Heart right ventricle (tissue), 16 donors: Measurements from ENCODE around the gene IRF2BP2. TPM values are rescaled to one million over a fixed set of nuclear protein-coding genes. Genes with fewer than 3 reads are reported as not detected.

Experiments used
- ATAC-seq, 8 donors: fragments of 200-7000 bp; cut with Tn5 transposase; one replicate each; pipeline ENCODE4 v1.9.1; 2020; ENCODE audit warnings: mild to moderate bottlenecking in 8 of 8, moderate library complexity in 8 of 8, moderate number of reproducible peaks in 1 of 8
- DNase-seq, 2 donors: peaks; one replicate each; pipeline ENCODE4 v3.0.0-alpha.2; 2020
- H3K27ac ChIP-seq, 10 donors: fragments of 200-600 bp; sonication (generic) in 2 of 10; one replicate each; pipeline versions ENCODE4 v1.5.0 to v1.8.0; 2020 to 2022; ENCODE audit warnings: mild to moderate bottlenecking in 3 of 10
- H3K27me3 ChIP-seq, 7 donors: fragments of 200-600 bp; one replicate each; pipeline ENCODE4 v1.8.0; 2021 to 2022; ENCODE audit warnings: mild to moderate bottlenecking in 2 of 7
- H3K36me3 ChIP-seq, 9 donors: fragments of 200-600 bp; sonication (generic) in 1 of 9; one replicate each; pipeline versions ENCODE4 v1.5.0 to v1.8.0; 2020 to 2022; ENCODE audit warnings: mild to moderate bottlenecking in 2 of 9
- H3K4me1 ChIP-seq, 9 donors: fragments of 200-600 bp; sonication (generic) in 1 of 9; one replicate each; pipeline versions ENCODE4 v1.5.0 to v1.8.0; 2020 to 2022; ENCODE audit warnings: mild to moderate bottlenecking in 4 of 9
- H3K4me3 ChIP-seq, 10 donors: fragments of 200-600 bp; sonication (generic) in 2 of 10; one replicate each; pipeline versions ENCODE4 v1.5.0 to v1.8.0; 2020 to 2022; ENCODE audit warnings: mild to moderate bottlenecking in 7 of 10, moderate library complexity in 2 of 10
- H3K9me3 ChIP-seq, 11 donors: fragments of 200-600 bp in 10 of 11; sonication (generic) in 2 of 11; one replicate each; pipeline versions ENCODE4 v1.5.0 to v1.8.0; 2013 to 2022; ENCODE audit warnings: mild to moderate bottlenecking in 2 of 11, control low read depth in 1 of 11, moderate library complexity in 1 of 11
- WGBS, 2 donors: extraction: QIAGEN DNeasy Blood & Tissue Kit; methylation state at CpG; one replicate each; pipeline ENCODE4 v1.1.7; 2013; ENCODE audit warnings: inconsistent platforms in 1 of 2; 5-methylcytosine and 5-hydroxymethylcytosine counted together
- intact Hi-C, 10 donors: fragments of 100-400 bp; cut with DNase I; formaldehyde crosslinking; loops; one replicate each; pipeline versions ENCODE4 v1.11.1 to v1.14.2; 2022
- polyA plus RNA-seq, 2 donors: library from polyadenylated mRNA; stranded (reverse); fragments of 200-250 nt; gene quantifications; one replicate each; pipeline ENCODE4 v1.2.3, GENCODE V29; 2013
- total RNA-seq, 10 donors: library from RNA; stranded (reverse); fragmentation: NEBNext Ultra II Directional in 3 of 10; extraction: Animal tissue kit (Norgen Biotek cat#: 25700) in 3 of 10; gene quantifications; one replicate each; pipeline versions ENCODE4 v1.2.1 to v1.2.4, GENCODE V29; 2021 to 2023
- TF ChIP-seq, protein P1 (sequence below), 9 donors: fragments of 200-600 bp; sonication (generic) in 2 of 9; IDR thresholded peaks; one replicate each; pipeline versions ENCODE4 v1.5.0 to v1.8.0; 2021 to 2022; ENCODE audit warnings: antibody characterized with exemption in 9 of 9, mild to moderate bottlenecking in 5 of 9, moderate library complexity in 1 of 9
- donor health status: Arrhythmogenic right ventricular cardiomyopathy.
- donor health status: ischemic (EF 13 %, LVEDD 7.1; RV severe dilation, severe dysfunction).
- donor health status: healthy with polysubstance abuse.
- donor health status: DM: no; HTN: yes; CAD: no.
- donor health status: DM: no; HTN: no; CAD: no.
- donor health status: ischemic (EF 25% LVEDD 6.9; RV normal size, moderate dysfunction).
- donor health status: ischemic (EF 25% LVEDD 5.7; RV mildly dilated, moderate dysfunction).
- donor health status: healthy.
- donor health status: DM: yes; HTN: yes; CAD: no.
- donor health status: Ischemic cardiomyopathy.
- donor health status: ischemic (EF 35%, LVEDD 5.7; RV mildly dilated, moderate dysfunction).
- donor health status: nonischemic (EF 11% LVEDD 7.7; RV severe dilation, severe dysfunction).
- donor health status: DM: yes; HTN: yes; CAD: no.
- donor health status: PGD.
- donor health status: ischemic (EF 29% LVEDD 5.4; RV normal size, mild dysfunction).
- donor health status: nonischemic (EF 23%, LVEDD 6.1; RV moderate dilation, normal function).

IRF2BP2 gene
- total and polyA plus RNA-seq, 12 donors = 50.6 to 181 (median 101) TPM

DNA sequence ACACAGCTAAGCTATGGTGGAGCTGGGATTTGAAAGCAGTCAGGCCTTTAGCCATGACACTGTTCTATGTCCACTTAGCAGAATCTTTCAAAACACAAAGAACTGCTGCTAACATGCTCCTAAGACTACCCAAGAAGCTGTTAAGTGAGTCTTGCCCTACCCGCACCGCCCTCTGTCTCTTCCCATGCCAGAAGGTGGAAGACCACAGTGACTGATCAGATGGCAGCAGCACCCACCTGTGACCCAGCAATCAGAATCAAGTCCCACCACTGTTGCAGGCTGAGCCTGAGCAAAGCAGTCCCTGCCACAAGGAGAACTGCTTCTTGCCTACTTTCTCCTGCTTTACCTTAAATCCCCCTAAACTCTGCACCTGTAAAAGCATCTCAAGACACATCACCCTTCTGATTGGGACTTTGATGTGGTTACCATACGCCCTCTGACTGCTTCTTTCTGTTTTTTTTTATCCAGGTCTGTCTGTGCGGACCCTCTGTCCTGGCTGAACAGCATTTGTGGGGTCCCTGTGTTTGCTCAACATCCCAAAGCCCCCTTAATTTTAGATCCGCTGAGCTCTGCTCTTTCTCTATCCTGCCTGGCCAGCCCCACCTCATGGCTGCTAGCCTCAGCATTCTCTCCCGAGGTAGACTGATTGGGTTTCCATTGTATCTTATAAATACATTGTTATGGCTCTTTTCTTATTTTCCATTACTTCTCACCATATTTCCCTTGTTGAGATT, 16.0 kb downstream of the IRF2BP2 start:
- Histone ChIP-seq H3K9me3 (no peaks in the 10 kb centered on the region), H3K36me3 (no peaks in the 10 kb centered on the region), H3K4me3 (no peak overlapping the region), H3K27ac (no peak overlapping the region), H3K27me3 (no peaks in the 10 kb centered on the region), H3K4me1 (peaks cover 4 to 31% (median 21%) of the 10 kb centered on the region in 9 donors)
- 96% methylated on average over 6 of the region's 6 CpGs for WGBS, 2 donors
- intact Hi-C loops = loop anchor here in 4 of 10 donors (5.0 to 10.0 kb wide), 6 partner anchors 49 to 501 kb away; no protein-coding TSS in a partner anchor
- TF ChIP-seq, protein P1, sequence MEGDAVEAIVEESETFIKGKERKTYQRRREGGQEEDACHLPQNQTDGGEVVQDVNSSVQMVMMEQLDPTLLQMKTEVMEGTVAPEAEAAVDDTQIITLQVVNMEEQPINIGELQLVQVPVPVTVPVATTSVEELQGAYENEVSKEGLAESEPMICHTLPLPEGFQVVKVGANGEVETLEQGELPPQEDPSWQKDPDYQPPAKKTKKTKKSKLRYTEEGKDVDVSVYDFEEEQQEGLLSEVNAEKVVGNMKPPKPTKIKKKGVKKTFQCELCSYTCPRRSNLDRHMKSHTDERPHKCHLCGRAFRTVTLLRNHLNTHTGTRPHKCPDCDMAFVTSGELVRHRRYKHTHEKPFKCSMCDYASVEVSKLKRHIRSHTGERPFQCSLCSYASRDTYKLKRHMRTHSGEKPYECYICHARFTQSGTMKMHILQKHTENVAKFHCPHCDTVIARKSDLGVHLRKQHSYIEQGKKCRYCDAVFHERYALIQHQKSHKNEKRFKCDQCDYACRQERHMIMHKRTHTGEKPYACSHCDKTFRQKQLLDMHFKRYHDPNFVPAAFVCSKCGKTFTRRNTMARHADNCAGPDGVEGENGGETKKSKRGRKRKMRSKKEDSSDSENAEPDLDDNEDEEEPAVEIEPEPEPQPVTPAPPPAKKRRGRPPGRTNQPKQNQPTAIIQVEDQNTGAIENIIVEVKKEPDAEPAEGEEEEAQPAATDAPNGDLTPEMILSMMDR (IDR thresholded peaks at IDR 0.05) = no peak
- no peak for DNase-seq
- ATAC-seq = no peak

DNA sequence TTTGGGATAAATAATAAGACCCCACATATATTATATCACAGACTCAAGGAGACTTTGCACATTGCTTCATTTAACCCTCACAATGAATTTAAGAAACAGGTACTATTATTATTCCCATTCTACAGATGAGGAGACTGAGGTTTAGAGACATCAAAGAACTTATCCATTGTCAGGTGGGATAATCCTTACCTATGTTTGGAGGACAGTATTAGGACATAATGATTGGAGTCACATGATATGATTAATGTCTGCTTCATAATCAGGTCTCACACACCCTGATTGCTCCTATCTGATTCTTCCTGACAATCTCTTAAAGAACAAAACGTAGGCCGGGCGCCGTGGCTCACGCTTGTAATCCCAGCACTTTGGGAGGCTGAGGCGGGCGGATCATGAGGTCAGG, 16.9 kb downstream of the IRF2BP2 start:
- TF ChIP-seq, protein P1 (IDR thresholded peaks at IDR 0.05) = no peak
- WGBS, 2 donors = 98 to 99% methylated on average over 7 of the region's 7 CpGs
- intact Hi-C loops = loop anchor here in 4 of 10 donors (5.0 to 10.0 kb wide), 6 partner anchors 48 to 502 kb away; no protein-coding TSS in a partner anchor
- H3K27me3 ChIP-seq = no peaks in the 10 kb centered on the region
- no peaks in the 10 kb centered on the region for H3K36me3 ChIP-seq
- H3K9me3 ChIP-seq = no peaks in the 10 kb centered on the region
- ATAC-seq (no peak), DNase-seq (no peak)
- peaks cover 4 to 25% (median 13%) of the 10 kb centered on the region in 9 donors for H3K4me1 ChIP-seq
- no peak overlapping the region for H3K4me3 ChIP-seq
- no peak overlapping the region for H3K27ac ChIP-seq

DNA sequence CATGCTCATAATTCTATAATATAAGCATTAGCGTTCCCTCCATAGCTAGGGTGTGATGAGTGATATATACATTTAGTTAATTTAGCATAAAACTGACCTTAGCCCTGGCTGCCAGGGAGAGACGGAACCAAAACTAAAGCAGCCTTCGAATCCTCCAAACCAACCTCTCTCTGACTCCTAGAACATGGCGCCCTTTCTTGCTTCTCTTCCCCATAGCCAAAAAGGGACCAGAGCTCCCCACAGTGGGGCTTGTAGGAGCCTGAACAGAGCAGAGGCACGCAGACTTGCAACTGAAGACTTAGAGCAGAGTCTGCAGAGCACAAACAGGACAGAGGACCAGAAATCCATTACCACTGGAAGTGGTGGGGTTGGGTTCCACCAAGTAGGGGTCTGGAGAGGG, 17.7 kb downstream of the IRF2BP2 start:
- H3K27me3 ChIP-seq = no peaks in the 10 kb centered on the region
- TF ChIP-seq, protein P1 (IDR thresholded peaks at IDR 0.05) = no peak
- peaks cover 0 to 22% (median 11%) of the 10 kb centered on the region in 9 donors for H3K4me1 ChIP-seq
- DNase-seq (no peak), ATAC-seq (no peak)
- no peak overlapping the region for H3K27ac ChIP-seq
- H3K4me3 ChIP-seq = no peak overlapping the region
- intact Hi-C loops = loop anchor here in 4 of 10 donors (5.0 to 10.0 kb wide), 6 partner anchors 47 to 503 kb away; no protein-coding TSS in a partner anchor
- H3K36me3 ChIP-seq = no peaks in the 10 kb centered on the region
- WGBS, 2 donors = 83 to 97% methylated on average over 5 of the region's 5 CpGs
- H3K9me3 ChIP-seq = no peaks in the 10 kb centered on the region

DNA sequence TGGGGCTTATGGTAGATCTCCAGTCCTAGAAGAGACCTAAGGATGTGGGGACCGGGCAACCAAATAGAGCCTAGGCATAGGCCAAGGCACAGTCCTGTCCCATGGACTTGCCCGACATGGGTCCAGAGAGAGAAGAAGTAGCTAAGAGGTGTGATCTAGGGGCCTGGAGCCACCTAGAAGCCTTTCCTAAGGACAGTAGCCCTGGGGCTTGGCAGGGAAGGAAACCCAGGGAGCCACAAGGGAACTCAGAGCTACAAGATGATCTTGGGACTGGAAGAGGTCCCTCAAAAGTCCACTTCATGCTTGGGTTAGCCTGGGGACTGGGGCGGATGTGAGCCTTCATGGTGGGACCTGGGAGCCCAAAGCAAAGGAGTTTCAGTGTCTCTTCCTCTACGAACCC, 18.8 kb downstream of the IRF2BP2 start:
- Histone ChIP-seq H3K9me3 (no peaks in the 10 kb centered on the region), H3K4me3 (no peak overlapping the region), H3K27ac (no peak overlapping the region), H3K4me1 (peaks cover 2 to 33% (median 13%) of the 10 kb centered on the region in 9 donors), H3K27me3 (no peaks in the 10 kb centered on the region), H3K36me3 (no peaks in the 10 kb centered on the region)
- WGBS, 2 donors = 95 to 98% methylated on average over 4 of the region's 4 CpGs
- ATAC-seq = peak in 1 of 8 donors; percentile 28
- intact Hi-C loops = loop anchor here in 4 of 10 donors (5.0 to 10.0 kb wide), 6 partner anchors 46 to 504 kb away; no protein-coding TSS in a partner anchor
- no peak for DNase-seq
- TF ChIP-seq, protein P1 (IDR thresholded peaks at IDR 0.05) = no peak
